CD14-positive monocyte (primary cell): ENCODE measurements around the gene DCLK1. TPM values are rescaled to one million over a fixed set of nuclear protein-coding genes. Genes with fewer than 3 reads are reported as not detected.

ENCODE experiments used
- DNase-seq, 3 donors: peaks; one replicate each; pipeline ENCODE4 v3.0.0-alpha.2; 2011 to 2022
- H2AFZ ChIP-seq: 2 replicates; pipeline ENCODE4 v1.6.0; 2012; ENCODE audit warnings: mild to moderate bottlenecking, low read depth, low read length, inconsistent platforms; ENCODE audit not compliant: insufficient read depth, poor library complexity, severe bottlenecking
- H3K27ac ChIP-seq, 2 donors: 1 replicate in 1 of 2; 2 replicates in 1 of 2; pipeline ENCODE4 v1.5.1; 2012 to 2013; ENCODE audit warnings: low read length in 2 of 2, control low read depth in 1 of 2, inconsistent platforms in 1 of 2, low read depth in 1 of 2, mild to moderate bottlenecking in 1 of 2
- H3K27me3 ChIP-seq, 2 donors: one replicate each; pipeline versions ENCODE4 v1.6.0 to v1.6.1; 2011 to 2013; ENCODE audit warnings: low read length in 2 of 2; ENCODE audit not compliant: control insufficient read depth in 2 of 2, insufficient read depth in 2 of 2
- H3K36me3 ChIP-seq, 2 donors: replicated peaks in 1 of 2; 1 replicate in 1 of 2; 2 replicates in 1 of 2; pipeline versions ENCODE4 v1.5.1 to v1.6.1; 2012 to 2013; ENCODE audit warnings: low read length in 2 of 2, control low read depth in 1 of 2, inconsistent platforms in 1 of 2, mild to moderate bottlenecking in 1 of 2; ENCODE audit not compliant: insufficient read depth in 2 of 2, control insufficient read depth in 1 of 2
- H3K4me1 ChIP-seq, 2 donors: 1 replicate in 1 of 2; 2 replicates in 1 of 2; pipeline versions ENCODE4 v1.5.1 to v1.6.1; 2012 to 2013; ENCODE audit warnings: low read length in 2 of 2, control low read depth in 1 of 2, inconsistent platforms in 1 of 2, mild to moderate bottlenecking in 1 of 2, moderate library complexity in 1 of 2; ENCODE audit not compliant: insufficient read depth in 2 of 2, control insufficient read depth in 1 of 2
- H3K4me2 ChIP-seq: replicated peaks from 2 replicates; pipeline ENCODE3; 2012; ENCODE audit warnings: low read length, moderate library complexity, mild to moderate bottlenecking; ENCODE audit not compliant: poor library complexity, severe bottlenecking; ENCODE audit errors: extremely low read depth
- H3K4me3 ChIP-seq, 3 experiments: fragments of 200-600 bp in 1 of 3; sonication (generic) in 1 of 3; replicated peaks in 1 of 3; 1 replicate in 2 of 3; 2 replicates in 1 of 3; pipeline ENCODE4 v1.5.1; 2011 to 2013; ENCODE audit warnings: low read length in 3 of 3, mild to moderate bottlenecking in 3 of 3, control low read depth in 2 of 3, low read depth in 2 of 3, inconsistent platforms in 1 of 3, moderate library complexity in 1 of 3
- H3K79me2 ChIP-seq: 2 replicates; pipeline ENCODE4 v1.6.0; 2012; ENCODE audit warnings: mild to moderate bottlenecking, control low read depth, inconsistent platforms, low read length, moderate library complexity; ENCODE audit not compliant: insufficient read depth
- H3K9ac ChIP-seq: 2 replicates; pipeline ENCODE4 v1.6.0; 2017; ENCODE audit warnings: low read length, mild to moderate bottlenecking; ENCODE audit not compliant: insufficient read depth, poor library complexity, severe bottlenecking
- H3K9me3 ChIP-seq, 2 donors: replicated peaks in 1 of 2; 1 replicate in 1 of 2; 2 replicates in 1 of 2; pipeline versions ENCODE4 v1.5.1 to v1.6.1; 2012 to 2013; ENCODE audit warnings: low read length in 2 of 2, control low read depth in 1 of 2; ENCODE audit not compliant: control insufficient read depth in 1 of 2, insufficient read depth in 1 of 2
- H4K20me1 ChIP-seq: 2 replicates; pipeline ENCODE4 v1.6.0; 2012; ENCODE audit warnings: mild to moderate bottlenecking, low read length, control low read depth, moderate library complexity; ENCODE audit not compliant: insufficient read depth
- H3K27ac Mint-ChIP-seq, 7 donors: one replicate each; pipeline ENCODE4 v1.8.0; 2020; ENCODE audit warnings: mild to moderate bottlenecking in 7 of 7, mixed read lengths in 7 of 7, moderate library complexity in 6 of 7, inconsistent platforms in 2 of 7
- H3K27me3 Mint-ChIP-seq, 3 donors: one replicate each; pipeline ENCODE4 v1.8.0; 2021 to 2022; ENCODE audit warnings: low read depth in 3 of 3, mild to moderate bottlenecking in 3 of 3, mixed read lengths in 3 of 3, moderate library complexity in 3 of 3, inconsistent platforms in 1 of 3
- H3K36me3 Mint-ChIP-seq, 2 donors: one replicate each; pipeline ENCODE4 v1.8.0; 2020; ENCODE audit warnings: mixed read lengths in 2 of 2, inconsistent platforms in 1 of 2, mild to moderate bottlenecking in 1 of 2
- H3K4me1 Mint-ChIP-seq: one replicate; pipeline ENCODE4 v1.8.0; 2020; ENCODE audit warnings: mild to moderate bottlenecking, mixed read lengths
- H3K4me3 Mint-ChIP-seq, 2 donors: one replicate each; pipeline ENCODE4 v1.8.0; 2020; ENCODE audit warnings: mild to moderate bottlenecking in 2 of 2, mixed read lengths in 2 of 2, moderate library complexity in 1 of 2
- H3K9me3 Mint-ChIP-seq, 7 donors: one replicate each; pipeline ENCODE4 v1.8.0; 2020 to 2022; ENCODE audit warnings: mixed read lengths in 7 of 7, mild to moderate bottlenecking in 6 of 7, moderate library complexity in 6 of 7, inconsistent platforms in 2 of 7
- CTCF ChIP-seq: fragments of 200-600 bp; IDR thresholded peaks from one replicate; pipeline ENCODE4 v1.8.0; 2022; ENCODE audit warnings: antibody characterized with exemption, mild to moderate bottlenecking
- WGBS: methylation state at CpG from one replicate; pipeline ENCODE4 v1.1.5; 2013; ENCODE audit warnings: missing lambda C conversion rate; ENCODE audit not compliant: insufficient coverage; 5-methylcytosine and 5-hydroxymethylcytosine counted together
- intact Hi-C, 2 donors: fragments of 100-400 bp; cut with micrococcal nuclease; formaldehyde crosslinking; loops; one replicate each; pipeline versions ENCODE4 v1.15.0 to v1.15.1; 2023
- polyA plus RNA-seq, 3 donors: library from polyadenylated mRNA; depleted of rRNA in 1 of 3; unstranded in 2 of 3; stranded (reverse) in 1 of 3; fragments of 300-500 nt in 2 of 3; fragments of >200 nt in 1 of 3; fragmentation: Illumina TruSeq in 2 of 3; gene quantifications; 1 replicate in 2 of 3; 2 replicates in 1 of 3; pipeline ENCODE4 v1.2.3, GENCODE V29; 2012 to 2021

Gene DCLK1
- polyA plus RNA-seq, 3 donors: not detected

DNA sequence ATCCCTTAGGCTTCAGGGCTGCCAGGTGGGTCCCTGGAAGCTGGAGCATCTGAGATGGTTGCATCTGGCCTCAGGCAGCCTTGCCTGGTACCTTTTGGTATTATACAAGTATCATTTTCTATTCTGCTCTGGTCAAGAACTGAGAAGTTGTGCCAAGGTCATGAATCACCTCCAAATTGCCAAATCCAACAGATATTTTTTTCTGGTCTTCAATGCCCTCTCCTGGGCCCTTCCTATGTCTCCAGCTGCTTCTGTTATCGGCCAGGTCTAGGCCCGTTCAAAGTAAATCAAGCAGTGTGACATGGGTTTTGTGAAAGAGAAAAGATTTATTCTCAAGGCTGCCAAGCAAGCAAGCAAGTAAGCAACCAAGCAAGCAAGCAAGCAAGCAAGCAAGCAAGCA is 383.6 kb downstream of the DCLK1 start:
- H3K9me3 ChIP-seq: no peaks in the 10 kb centered on the region
- H3K36me3 ChIP-seq: no peaks in the 10 kb centered on the region
- H3K36me3 Mint-ChIP-seq: no peaks in the 10 kb centered on the region
- no peak overlapping the region for H3K4me3 Mint-ChIP-seq
- intact Hi-C loops: no loop called here
- H3K9ac ChIP-seq: no peak overlapping the region
- no peak for DNase-seq
- no peaks in the 10 kb centered on the region for H3K4me1 ChIP-seq
- no peak overlapping the region for H3K27ac ChIP-seq
- H3K9me3 Mint-ChIP-seq: peaks cover 0 to 14% (median 7%) of the 10 kb centered on the region in 7 donors
- no peak overlapping the region for H3K4me2 ChIP-seq
- WGBS: 83% methylated on average over 2 of the region's 2 CpGs
- no peak overlapping the region for H3K27ac Mint-ChIP-seq
- no peaks in the 10 kb centered on the region for H3K27me3 ChIP-seq
- no peaks in the 10 kb centered on the region for H3K4me1 Mint-ChIP-seq
- no peak overlapping the region for H3K4me3 ChIP-seq
- H3K27me3 Mint-ChIP-seq: peaks cover 0 to 3% (median 0%) of the 10 kb centered on the region in 3 donors
- no peaks in the 10 kb centered on the region for H3K79me2 ChIP-seq
- no peak overlapping the region for H2AFZ ChIP-seq
- H4K20me1 ChIP-seq: no peaks in the 10 kb centered on the region
- no peak for TF ChIP-seq CTCF

DNA sequence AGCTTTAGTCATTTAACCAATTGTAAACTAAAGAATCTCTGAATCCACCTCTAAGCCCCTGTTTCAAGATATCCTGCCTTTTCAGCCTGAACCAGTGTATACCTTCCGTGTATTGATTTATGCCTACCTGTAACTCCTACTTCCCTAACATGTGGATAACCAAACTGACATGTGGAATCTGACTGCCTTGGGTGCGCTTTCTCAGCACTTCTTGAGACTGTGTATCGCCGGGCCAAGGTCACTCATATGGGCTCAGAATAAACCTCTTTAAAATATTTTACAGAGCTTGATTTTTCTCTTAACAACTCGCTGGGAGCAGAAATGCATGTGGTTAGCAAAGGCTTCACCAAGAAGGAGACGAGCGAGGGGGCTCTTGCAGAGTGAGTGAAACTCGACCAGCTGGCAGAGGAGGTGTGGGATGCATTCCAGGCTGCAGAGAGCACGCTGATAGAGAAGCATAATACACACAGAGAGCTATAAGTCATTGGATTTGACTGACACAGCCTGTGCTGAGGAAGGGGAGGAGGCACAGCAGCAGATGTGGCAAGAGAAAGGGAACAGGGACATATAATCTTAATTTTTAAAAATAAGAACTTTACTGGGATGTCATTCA is 386.5 kb downstream of the DCLK1 start:
- H3K36me3 Mint-ChIP-seq: no peaks in the 10 kb centered on the region
- Histone ChIP-seq H3K27me3 (no peaks in the 10 kb centered on the region), H3K27ac (no peak overlapping the region), H3K9me3 (peaks cover 0 to 12% of the 10 kb centered on the region in 2 donors), H3K36me3 (no peaks in the 10 kb centered on the region), H3K79me2 (no peaks in the 10 kb centered on the region), H3K4me1 (no peaks in the 10 kb centered on the region), H3K4me2 (no peak overlapping the region), H3K4me3 (no peak overlapping the region), H2AFZ (no peak overlapping the region), H4K20me1 (no peaks in the 10 kb centered on the region), H3K9ac (no peak overlapping the region)
- H3K27ac Mint-ChIP-seq: no peak overlapping the region
- TF ChIP-seq CTCF: no peak
- DNase-seq: no peak
- WGBS: 63% methylated on average over 6 of the region's 9 CpGs
- intact Hi-C loops: no loop called here
- no peaks in the 10 kb centered on the region for H3K4me1 Mint-ChIP-seq
- peaks cover 0 to 21% (median 8%) of the 10 kb centered on the region in 7 donors for H3K9me3 Mint-ChIP-seq
- peaks cover 0 to 5% (median 5%) of the 10 kb centered on the region in 3 donors for H3K27me3 Mint-ChIP-seq
- H3K4me3 Mint-ChIP-seq: no peak overlapping the region
